ENCODE measurements around the gene SYCP3. TPM values are rescaled to one million over a fixed set of nuclear protein-coding genes. Genes with fewer than 3 reads are reported as not detected.
A peak's percentile ranks its signal among the peaks of the same experiment; 100 is the strongest.

SYCP3 gene
- total and polyA plus RNA-seq, 2 of the 13 experiments (the other 11 are each of a cell fraction or from before 2014, with no cell fraction given) = not detected

DNA sequence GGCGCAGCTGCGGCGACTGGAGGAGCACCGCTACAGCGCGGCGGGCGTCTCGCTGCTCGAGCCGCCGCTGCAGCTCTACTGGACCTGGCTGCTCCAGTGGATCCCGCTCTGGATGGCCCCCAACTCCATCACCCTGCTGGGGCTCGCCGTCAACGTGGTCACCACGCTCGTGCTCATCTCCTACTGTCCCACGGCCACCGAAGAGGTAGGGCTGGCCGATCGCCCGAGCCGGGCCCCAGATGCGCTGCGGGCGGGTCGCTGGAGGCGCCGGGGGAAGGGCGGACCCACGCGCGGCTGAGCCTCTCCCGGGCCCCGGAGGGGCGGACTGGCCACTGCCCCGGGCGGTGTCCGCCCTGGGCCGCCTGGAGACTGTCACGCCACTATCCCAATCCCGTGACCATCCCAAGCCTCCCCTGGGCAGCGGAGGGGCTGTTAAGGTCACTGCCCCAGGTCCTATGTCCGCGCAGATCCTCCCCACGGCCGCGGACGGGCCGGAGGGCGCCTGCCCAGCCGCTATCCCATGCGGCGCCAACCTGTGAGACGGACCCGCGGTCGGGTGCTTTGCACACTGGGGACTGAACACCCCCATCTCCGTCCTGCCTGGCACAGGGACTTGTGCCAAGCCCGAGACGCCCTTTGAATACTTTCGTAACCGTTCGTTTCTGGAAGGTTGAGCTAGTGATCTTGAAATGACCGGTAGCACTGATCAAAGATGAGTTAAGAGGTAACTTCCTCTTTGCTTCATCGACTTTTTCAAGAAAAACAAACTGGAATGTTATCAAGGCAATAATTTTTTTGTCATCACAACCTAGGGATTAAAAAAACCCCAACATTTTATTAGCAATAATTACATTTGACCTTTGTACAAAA is 41.1 kb downstream of the SYCP3 start (continued):
- 0 out of 2 replicates have a peak, but pooled peaks have one; percentile 53 for TF ChIP-seq CSRNP2 (CRISPR knock-in tag; conservative IDR thresholded peaks at IDR 0.05; ENCODE audit: low read depth)
- peak; percentile 45; the same call in 1 of the 2 replicates for TF ChIP-seq ZSCAN25 (CRISPR knock-in tag; IDR thresholded peaks at IDR 0.05)
- TF ChIP-seq HOXD1 (CRISPR knock-in tag; IDR thresholded peaks at IDR 0.05) = no peak
- TF ChIP-seq ZFP37 (CRISPR knock-in tag; IDR thresholded peaks at IDR 0.05; ENCODE audit: borderline replicate concordance) = no peak
- no peak for TF ChIP-seq SSRP1 (CRISPR knock-in tag; IDR thresholded peaks at IDR 0.05)
- TF ChIP-seq TRIM22 (IDR thresholded peaks at IDR 0.05) = no peak
- no peak for TF ChIP-seq ZBTB39 (CRISPR knock-in tag; IDR thresholded peaks at IDR 0.05)
- TF ChIP-seq KDM5A (IDR thresholded peaks at IDR 0.05; ENCODE audit: borderline replicate concordance, low read length) = no peak
- TF ChIP-seq MIER2 (CRISPR knock-in tag; IDR thresholded peaks at IDR 0.05) = no peak
- no peak for TF ChIP-seq PCBP2 (optimal IDR thresholded peaks at IDR 0.05; ENCODE audit: low read depth, low read length, poor library complexity, severe bottlenecking)
- no peak for TF ChIP-seq ZBTB7B (CRISPR knock-in tag; IDR thresholded peaks at IDR 0.05)
- no peak for TF ChIP-seq MAFG (CRISPR knock-in tag; IDR thresholded peaks at IDR 0.05)
- no peak for TF ChIP-seq ZNF337 (CRISPR knock-in tag; IDR thresholded peaks at IDR 0.05; ENCODE audit: borderline replicate concordance, low read depth)
- TF ChIP-seq, protein P1, sequence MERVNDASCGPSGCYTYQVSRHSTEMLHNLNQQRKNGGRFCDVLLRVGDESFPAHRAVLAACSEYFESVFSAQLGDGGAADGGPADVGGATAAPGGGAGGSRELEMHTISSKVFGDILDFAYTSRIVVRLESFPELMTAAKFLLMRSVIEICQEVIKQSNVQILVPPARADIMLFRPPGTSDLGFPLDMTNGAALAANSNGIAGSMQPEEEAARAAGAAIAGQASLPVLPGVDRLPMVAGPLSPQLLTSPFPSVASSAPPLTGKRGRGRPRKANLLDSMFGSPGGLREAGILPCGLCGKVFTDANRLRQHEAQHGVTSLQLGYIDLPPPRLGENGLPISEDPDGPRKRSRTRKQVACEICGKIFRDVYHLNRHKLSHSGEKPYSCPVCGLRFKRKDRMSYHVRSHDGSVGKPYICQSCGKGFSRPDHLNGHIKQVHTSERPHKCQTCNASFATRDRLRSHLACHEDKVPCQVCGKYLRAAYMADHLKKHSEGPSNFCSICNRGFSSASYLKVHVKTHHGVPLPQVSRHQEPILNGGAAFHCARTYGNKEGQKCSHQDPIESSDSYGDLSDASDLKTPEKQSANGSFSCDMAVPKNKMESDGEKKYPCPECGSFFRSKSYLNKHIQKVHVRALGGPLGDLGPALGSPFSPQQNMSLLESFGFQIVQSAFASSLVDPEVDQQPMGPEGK (CRISPR knock-in tag; IDR thresholded peaks at IDR 0.05) = no peak
- no peak for TF ChIP-seq HNF4G (IDR thresholded peaks at IDR 0.05; ENCODE audit: borderline replicate concordance, low read depth, low read length)
- TF ChIP-seq HNF4G (CRISPR knock-in tag; IDR thresholded peaks at IDR 0.05; ENCODE audit: borderline replicate concordance, low read depth) = no peak
- peak; percentile 69 for TF ChIP-seq ARNT2 (CRISPR knock-in tag; IDR thresholded peaks at IDR 0.05; ENCODE audit: low read depth)
- TF ChIP-seq, protein P2, sequence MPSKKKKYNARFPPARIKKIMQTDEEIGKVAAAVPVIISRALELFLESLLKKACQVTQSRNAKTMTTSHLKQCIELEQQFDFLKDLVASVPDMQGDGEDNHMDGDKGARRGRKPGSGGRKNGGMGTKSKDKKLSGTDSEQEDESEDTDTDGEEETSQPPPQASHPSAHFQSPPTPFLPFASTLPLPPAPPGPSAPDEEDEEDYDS (CRISPR knock-in tag; IDR thresholded peaks at IDR 0.05) = no peak
- TF ChIP-seq AGO2 (optimal IDR thresholded peaks at IDR 0.05; ENCODE audit: low read depth, low read length) = peak; percentile 95
- TF ChIP-seq ZFX (CRISPR knock-in tag; IDR thresholded peaks at IDR 0.05; ENCODE audit: low read depth) = peak; percentile 39; the same call in 1 of the 2 replicates
- TF ChIP-seq ZNF232 (CRISPR knock-in tag; IDR thresholded peaks at IDR 0.05; ENCODE audit: borderline replicate concordance) = no peak
- TF ChIP-seq ZSCAN22 (CRISPR knock-in tag; IDR thresholded peaks at IDR 0.05) = no peak
- no peak for TF ChIP-seq FOXA3 (CRISPR knock-in tag; IDR thresholded peaks at IDR 0.05)
